HepG2 (cell line): Measurements from ENCODE around the gene SERPIND1.

Experiments used
- JUN ChIP-seq: sonication (generic); formaldehyde crosslinking; IDR thresholded peaks from 2 replicates; pipeline ENCODE4 v1.4.0; 2020; ENCODE audit warnings: mild to moderate bottlenecking, missing genetic modification reagents
- TF ChIP-seq, protein P1 (sequence below): sonication (generic); formaldehyde crosslinking; IDR thresholded peaks from 2 replicates; pipeline ENCODE4 v1.5.0; 2020; ENCODE audit warnings: missing genetic modification reagents
- TF ChIP-seq, protein P2 (sequence below): sonication (generic); formaldehyde crosslinking; IDR thresholded peaks from 2 replicates; pipeline ENCODE4 v1.5.0; 2020; ENCODE audit warnings: mild to moderate bottlenecking, missing genetic modification reagents, moderate library complexity

DNA sequence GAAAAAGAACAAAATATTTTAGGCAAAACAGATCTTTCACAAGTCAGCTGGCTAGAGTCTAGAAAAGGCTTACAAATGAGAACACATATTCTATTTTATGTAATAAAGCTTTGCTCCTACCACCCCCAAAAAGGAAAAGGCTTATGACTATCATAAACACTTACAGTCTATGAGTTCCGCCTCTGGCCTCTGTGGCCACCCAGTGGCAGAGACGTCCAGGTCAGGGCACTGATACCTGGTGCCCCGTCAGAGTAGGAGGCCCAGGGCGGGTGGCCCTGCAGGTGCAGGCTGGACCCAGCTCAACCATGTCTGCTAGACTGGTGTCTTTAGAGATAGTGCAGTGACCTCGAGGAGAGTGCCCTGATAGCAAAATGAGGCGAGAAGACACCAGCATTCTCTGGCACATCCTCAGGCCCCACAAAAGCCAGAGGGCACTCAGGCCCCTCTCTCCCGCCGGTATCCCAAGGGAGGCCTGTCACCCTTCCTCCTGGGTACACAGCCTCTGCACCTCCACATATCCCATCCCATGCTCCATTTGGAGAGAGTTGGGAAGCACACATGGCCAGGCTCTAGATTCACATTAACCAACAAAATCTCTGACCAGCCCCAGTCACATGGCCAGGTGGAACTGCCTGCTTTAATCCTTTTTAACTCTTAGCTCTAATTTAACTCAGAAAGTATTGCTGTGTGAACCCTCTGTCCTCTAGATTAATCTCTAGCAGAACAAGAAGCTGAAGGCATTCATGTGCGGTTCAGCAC is 27.3 kb upstream of the SERPIND1 start:
- TF ChIP-seq, protein P1, sequence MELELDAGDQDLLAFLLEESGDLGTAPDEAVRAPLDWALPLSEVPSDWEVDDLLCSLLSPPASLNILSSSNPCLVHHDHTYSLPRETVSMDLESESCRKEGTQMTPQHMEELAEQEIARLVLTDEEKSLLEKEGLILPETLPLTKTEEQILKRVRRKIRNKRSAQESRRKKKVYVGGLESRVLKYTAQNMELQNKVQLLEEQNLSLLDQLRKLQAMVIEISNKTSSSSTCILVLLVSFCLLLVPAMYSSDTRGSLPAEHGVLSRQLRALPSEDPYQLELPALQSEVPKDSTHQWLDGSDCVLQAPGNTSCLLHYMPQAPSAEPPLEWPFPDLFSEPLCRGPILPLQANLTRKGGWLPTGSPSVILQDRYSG (CRISPR knock-in tag) = no peak
- no peak for TF ChIP-seq JUN
- TF ChIP-seq, protein P2, sequence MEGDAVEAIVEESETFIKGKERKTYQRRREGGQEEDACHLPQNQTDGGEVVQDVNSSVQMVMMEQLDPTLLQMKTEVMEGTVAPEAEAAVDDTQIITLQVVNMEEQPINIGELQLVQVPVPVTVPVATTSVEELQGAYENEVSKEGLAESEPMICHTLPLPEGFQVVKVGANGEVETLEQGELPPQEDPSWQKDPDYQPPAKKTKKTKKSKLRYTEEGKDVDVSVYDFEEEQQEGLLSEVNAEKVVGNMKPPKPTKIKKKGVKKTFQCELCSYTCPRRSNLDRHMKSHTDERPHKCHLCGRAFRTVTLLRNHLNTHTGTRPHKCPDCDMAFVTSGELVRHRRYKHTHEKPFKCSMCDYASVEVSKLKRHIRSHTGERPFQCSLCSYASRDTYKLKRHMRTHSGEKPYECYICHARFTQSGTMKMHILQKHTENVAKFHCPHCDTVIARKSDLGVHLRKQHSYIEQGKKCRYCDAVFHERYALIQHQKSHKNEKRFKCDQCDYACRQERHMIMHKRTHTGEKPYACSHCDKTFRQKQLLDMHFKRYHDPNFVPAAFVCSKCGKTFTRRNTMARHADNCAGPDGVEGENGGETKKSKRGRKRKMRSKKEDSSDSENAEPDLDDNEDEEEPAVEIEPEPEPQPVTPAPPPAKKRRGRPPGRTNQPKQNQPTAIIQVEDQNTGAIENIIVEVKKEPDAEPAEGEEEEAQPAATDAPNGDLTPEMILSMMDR (CRISPR knock-in tag) = no peak
